OCI-LY7 (cell line): ENCODE results near the gene DCHS1. TPM values are rescaled to one million over a fixed set of nuclear protein-coding genes. Genes with fewer than 3 reads are reported as not detected.

Source experiments
- BruUV-seq: library from RNA; stranded (reverse); fragments of 400-500 nt; replicated peaks from 2 replicates; lab custom pipeline; 2021; lab: Mats Ljungman, UMichigan
- CTCF ChIA-PET: fragments of 300-600 bp; sonication (Branson Sonifier 250); formaldehyde crosslinking; loops from one replicate; lab custom pipeline; 2022; ENCODE audit warnings: antibody characterized with exemption; ENCODE audit not compliant: unreplicated experiment; lab: Charles Lee
- POLR2A ChIA-PET: fragments of 300-600 bp; sonication (Branson Sonifier 250); formaldehyde crosslinking; loops from one replicate; lab custom pipeline; 2022; ENCODE audit warnings: antibody characterized with exemption; lab: Charles Lee
- DNase-seq: peaks from one replicate; pipeline ENCODE4 v3.0.0-alpha.2; 2015; ENCODE audit warnings: low spot score
- H2AFZ ChIP-seq: fragments of 200-600 bp; sonication (generic), shearing (Covaris generic); 2 replicates; pipeline ENCODE4 v1.6.1; 2014; ENCODE audit warnings: mild to moderate bottlenecking, antibody characterized with exemption, low read length, moderate library complexity
- H3K27ac ChIP-seq: fragments of 200-600 bp; sonication (generic); 2 replicates; pipeline ENCODE4 v1.5.1; 2014; ENCODE audit warnings: mixed run types, low read depth, mild to moderate bottlenecking, moderate library complexity, low read length, inconsistent platforms; ENCODE audit not compliant: poor library complexity, severe bottlenecking
- H3K36me3 ChIP-seq: fragments of 200-600 bp; sonication (generic); 2 replicates; pipeline ENCODE4 v1.6.1; 2014; ENCODE audit warnings: mild to moderate bottlenecking, antibody characterized with exemption, low read length, moderate library complexity, mixed read lengths; ENCODE audit not compliant: insufficient read depth
- H3K4me1 ChIP-seq: fragments of 200-600 bp; sonication (generic); 2 replicates; pipeline ENCODE4 v1.5.1; 2014; ENCODE audit warnings: mild to moderate bottlenecking, low read length; ENCODE audit not compliant: insufficient read depth, poor library complexity, severe bottlenecking
- H3K4me2 ChIP-seq: fragments of 200-600 bp; sonication (generic); 2 replicates; pipeline ENCODE4 v1.6.1; 2014; ENCODE audit warnings: mild to moderate bottlenecking, low read length
- H3K4me3 ChIP-seq: fragments of 200-600 bp; sonication (generic); 2 replicates; pipeline ENCODE4 v1.5.1; 2014; ENCODE audit warnings: mild to moderate bottlenecking, low read depth, low read length; ENCODE audit not compliant: poor library complexity, severe bottlenecking
- H3K79me2 ChIP-seq: fragments of 200-600 bp; sonication (generic); 2 replicates; pipeline ENCODE4 v1.6.1; 2016; ENCODE audit warnings: low read depth, mild to moderate bottlenecking, low read length, moderate library complexity, mixed read lengths; ENCODE audit not compliant: insufficient read depth
- H3K9me2 ChIP-seq: fragments of 200-600 bp; sonication (generic); 2 replicates; pipeline ENCODE4 v1.6.1; 2016; ENCODE audit warnings: mild to moderate bottlenecking, low read length, mixed read lengths; ENCODE audit not compliant: insufficient read depth
- H3K9me3 ChIP-seq: fragments of 200-600 bp; sonication (generic); 2 replicates; pipeline ENCODE4 v1.6.1; 2014; ENCODE audit warnings: mild to moderate bottlenecking, mixed run types, low read length, mixed read lengths
- H4K20me1 ChIP-seq: fragments of 200-600 bp; sonication (generic); 2 replicates; pipeline ENCODE4 v1.6.1; 2014; ENCODE audit warnings: mild to moderate bottlenecking, antibody characterized with exemption, low read length, moderate library complexity, mixed read lengths; ENCODE audit not compliant: insufficient read depth
- EZH2phosphoT487 ChIP-seq: fragments of 200-600 bp; sonication (generic); IDR thresholded peaks from 2 replicates; pipeline ENCODE4 v1.6.1; 2018; ENCODE audit warnings: low read depth, borderline replicate concordance, mild to moderate bottlenecking, mixed run types, antibody characterized with exemption, low read length, moderate library complexity, mixed read lengths
- intact Hi-C: fragments of 100-400 bp; cut with micrococcal nuclease; formaldehyde crosslinking; loops from one replicate; pipeline ENCODE4 v1.10.0; 2022; ENCODE audit not compliant: unreplicated experiment
- total RNA-seq, 2 experiments: library from RNA; depleted of rRNA in 1 of 2; stranded (reverse); fragments of >200 nt in 1 of 2; shearing (Covaris generic) in 1 of 2; gene quantifications; 2 replicates each; pipeline ENCODE4 v1.2.3, GENCODE V29; 2014 to 2022
- TF ChIP-seq, protein P1 (sequence below): fragments of 200-600 bp; sonication (generic); conservative IDR thresholded peaks from 2 replicates; pipeline ENCODE4 v1.5.1; 2014; ENCODE audit warnings: mild to moderate bottlenecking, antibody characterized with exemption, low read length, moderate library complexity, mixed read lengths

DCHS1 gene
- total RNA-seq, 2 experiments from 2014 or later: 0.67 to 1.1 TPM

DNA sequence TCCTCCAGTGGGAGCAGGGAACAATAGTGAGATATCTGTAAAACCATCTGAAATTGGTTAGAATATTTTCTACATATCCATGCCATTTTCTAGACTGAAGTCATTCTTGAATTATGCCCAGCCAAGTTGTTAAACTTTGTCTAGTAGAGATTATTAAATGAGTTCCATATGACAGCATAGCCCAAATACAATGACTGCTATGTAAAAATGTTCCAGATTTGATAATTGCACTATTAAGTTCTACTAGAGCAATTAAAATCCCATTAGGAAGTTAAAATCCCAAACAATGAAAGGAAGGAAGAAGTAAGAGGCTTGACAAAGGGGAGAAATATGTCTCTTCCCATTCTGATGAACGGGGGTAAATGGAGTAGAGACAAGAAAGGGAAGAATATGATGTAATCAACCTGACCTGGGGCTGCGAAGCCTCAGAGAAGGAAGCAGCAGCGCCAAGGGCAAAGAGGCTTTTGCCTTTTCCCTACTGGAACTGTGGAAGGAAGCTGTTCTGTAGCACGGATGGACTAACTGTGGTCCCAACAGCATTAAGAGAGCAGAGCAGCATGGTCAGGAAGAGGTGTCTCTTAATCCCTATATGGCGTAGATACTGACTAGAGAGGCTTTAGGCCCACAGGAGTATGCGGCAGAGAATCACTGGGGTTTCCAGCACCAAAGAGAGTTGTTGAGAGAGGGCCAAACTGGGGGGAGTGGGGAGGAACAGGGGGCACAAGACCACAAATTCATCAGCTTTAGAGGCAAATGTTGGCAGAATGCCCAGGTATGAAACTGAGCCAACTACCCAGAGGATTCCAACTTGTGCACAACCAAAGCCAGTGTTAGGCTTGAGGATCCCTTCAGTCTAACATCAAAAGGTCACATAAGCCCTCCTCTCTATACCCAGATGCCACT is 78.9 kb downstream of the DCHS1 start:
- H4K20me1 ChIP-seq: no peaks in the 10 kb centered on the region
- DNase-seq: no peak
- H3K27ac ChIP-seq: no peak overlapping the region
- H3K79me2 ChIP-seq: no peaks in the 10 kb centered on the region
- BruUV-seq: no TSS peak
- no peak overlapping the region for H3K4me3 ChIP-seq
- CTCF ChIA-PET: no interaction called here
- H2AFZ ChIP-seq: no peak overlapping the region
- TF ChIP-seq EZH2phosphoT487: no peak
- TF ChIP-seq, protein P1, sequence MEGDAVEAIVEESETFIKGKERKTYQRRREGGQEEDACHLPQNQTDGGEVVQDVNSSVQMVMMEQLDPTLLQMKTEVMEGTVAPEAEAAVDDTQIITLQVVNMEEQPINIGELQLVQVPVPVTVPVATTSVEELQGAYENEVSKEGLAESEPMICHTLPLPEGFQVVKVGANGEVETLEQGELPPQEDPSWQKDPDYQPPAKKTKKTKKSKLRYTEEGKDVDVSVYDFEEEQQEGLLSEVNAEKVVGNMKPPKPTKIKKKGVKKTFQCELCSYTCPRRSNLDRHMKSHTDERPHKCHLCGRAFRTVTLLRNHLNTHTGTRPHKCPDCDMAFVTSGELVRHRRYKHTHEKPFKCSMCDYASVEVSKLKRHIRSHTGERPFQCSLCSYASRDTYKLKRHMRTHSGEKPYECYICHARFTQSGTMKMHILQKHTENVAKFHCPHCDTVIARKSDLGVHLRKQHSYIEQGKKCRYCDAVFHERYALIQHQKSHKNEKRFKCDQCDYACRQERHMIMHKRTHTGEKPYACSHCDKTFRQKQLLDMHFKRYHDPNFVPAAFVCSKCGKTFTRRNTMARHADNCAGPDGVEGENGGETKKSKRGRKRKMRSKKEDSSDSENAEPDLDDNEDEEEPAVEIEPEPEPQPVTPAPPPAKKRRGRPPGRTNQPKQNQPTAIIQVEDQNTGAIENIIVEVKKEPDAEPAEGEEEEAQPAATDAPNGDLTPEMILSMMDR: no peak
- H3K9me3 ChIP-seq: no peaks in the 10 kb centered on the region
- H3K9me2 ChIP-seq: no peaks in the 10 kb centered on the region
- no peak overlapping the region for H3K4me2 ChIP-seq
- POLR2A ChIA-PET: no interaction called here
- no peaks in the 10 kb centered on the region for H3K4me1 ChIP-seq
- intact Hi-C loops: no loop called here
- no peaks in the 10 kb centered on the region; the same call in 1 of the 2 replicates for H3K36me3 ChIP-seq

DNA sequence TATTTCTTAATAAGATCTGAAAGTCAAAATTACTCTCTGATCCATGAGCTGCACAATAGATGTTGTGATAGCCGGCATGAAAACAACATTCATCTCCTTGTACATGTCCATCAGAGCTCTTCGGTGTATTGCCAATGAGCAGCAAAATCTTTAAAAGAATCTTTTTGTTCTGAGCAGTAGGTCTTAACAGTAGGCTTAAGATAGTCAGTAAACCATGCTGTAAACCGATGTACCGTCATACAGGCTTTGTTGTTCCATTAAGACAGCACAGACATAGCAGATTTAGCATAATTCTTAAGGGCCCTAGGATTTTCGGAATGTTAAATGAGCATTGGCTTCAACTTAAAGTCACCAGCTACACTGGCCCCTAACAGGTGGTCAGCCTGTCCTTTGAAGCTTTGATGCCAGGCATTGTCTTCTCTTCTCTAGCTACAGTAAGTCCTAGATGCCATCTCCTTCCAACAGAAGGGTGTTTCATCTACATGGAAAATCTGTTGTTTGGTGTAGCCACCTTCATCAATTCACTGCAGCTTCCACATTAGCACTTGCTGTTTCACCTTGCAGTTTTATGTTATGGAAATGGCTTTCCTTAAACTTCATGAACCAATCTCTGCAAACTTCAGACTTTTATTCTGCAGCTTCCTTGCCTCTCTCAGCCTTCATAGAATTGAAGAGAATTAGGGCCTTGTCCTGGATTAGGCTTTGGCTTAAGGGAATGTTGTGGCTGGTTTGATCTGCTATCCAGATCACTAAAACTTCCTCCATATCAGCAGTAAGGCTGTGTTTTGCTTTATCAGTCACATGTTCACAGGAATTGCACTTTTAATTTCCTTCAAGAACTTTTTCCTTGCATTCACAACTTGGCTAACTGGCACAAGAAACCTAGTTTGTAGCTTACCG is 80.5 kb downstream of the DCHS1 start:
- Histone ChIP-seq H3K79me2 (no peaks in the 10 kb centered on the region), H3K4me2 (no peak overlapping the region), H3K36me3 (no peaks in the 10 kb centered on the region), H3K4me3 (no peak overlapping the region), H3K9me3 (no peaks in the 10 kb centered on the region), H3K27ac (no peak overlapping the region), H3K4me1 (no peaks in the 10 kb centered on the region), H2AFZ (no peak overlapping the region), H4K20me1 (no peaks in the 10 kb centered on the region), H3K9me2 (no peaks in the 10 kb centered on the region)
- intact Hi-C loops: no loop called here
- ChIA-PET CTCF (interaction anchor here (0.6 kb wide), 1 partner anchor 113 kb away, joined by 3 read pairs; no protein-coding TSS in a partner anchor), POLR2A (interaction anchor here (1.0 kb wide), 1 partner anchor 21 kb away, joined by 3 read pairs; no protein-coding TSS in a partner anchor)
- no TSS peak for BruUV-seq
- no peak for DNase-seq
- no peak for TF ChIP-seq EZH2phosphoT487
- TF ChIP-seq, protein P1: no peak
